ENCODE data around the gene VWA7. TPM values are rescaled to one million over a fixed set of nuclear protein-coding genes. Genes with fewer than 3 reads are reported as not detected.
"Not testable (repeated sequence)": the region's sequence is repeated elsewhere in the genome, so short reads cannot be mapped to it uniquely, and the experiment has no call there.

Gene VWA7
- total RNA-seq, 1 donor from 2014 or later = 0.40 TPM

DNA sequence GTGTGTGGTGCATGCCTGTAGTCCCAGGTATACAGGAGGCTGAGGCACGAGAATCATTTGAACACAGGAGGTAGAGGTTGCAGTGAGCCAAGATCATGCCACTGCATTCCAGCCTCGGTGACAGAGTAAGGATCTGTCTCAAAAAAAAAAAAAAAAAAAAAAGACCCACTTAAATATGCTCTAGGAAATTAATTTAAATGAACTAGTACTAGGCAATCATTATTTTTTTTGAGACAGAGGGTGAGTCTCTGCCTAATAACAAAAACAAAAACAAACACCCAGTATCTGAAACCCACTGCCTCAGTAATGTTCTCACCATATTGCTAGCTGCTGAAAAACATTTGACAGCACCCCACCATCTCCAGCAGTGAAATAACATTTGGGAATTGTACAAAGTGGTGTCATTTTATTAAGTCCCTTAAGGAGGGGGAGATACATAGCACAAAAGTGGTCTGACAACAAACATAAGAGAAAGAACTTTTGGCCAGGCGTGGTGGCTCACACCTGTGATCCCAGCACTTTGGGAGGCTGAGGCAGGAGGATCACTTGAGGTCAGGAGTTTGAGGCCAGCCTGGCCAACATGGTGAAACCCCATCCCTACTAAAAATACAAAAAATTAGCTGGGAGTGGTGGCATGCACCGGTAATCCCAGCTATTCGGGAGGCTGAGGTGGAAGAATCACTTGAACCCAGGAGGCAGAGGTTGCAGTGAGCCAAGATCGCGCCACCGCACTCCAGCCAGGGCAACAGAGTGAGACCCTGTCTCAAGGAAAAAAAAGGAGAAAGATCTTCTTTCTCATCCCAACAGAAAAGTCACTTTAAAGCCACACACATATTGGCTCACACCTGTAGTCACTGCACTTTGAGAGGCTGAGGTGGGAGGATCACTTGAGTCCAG lies 24.2 kb upstream of the VWA7 start:
- DNase-seq (ENCODE audit: low read depth in 2 of 2) = not testable (repeated sequence)

DNA sequence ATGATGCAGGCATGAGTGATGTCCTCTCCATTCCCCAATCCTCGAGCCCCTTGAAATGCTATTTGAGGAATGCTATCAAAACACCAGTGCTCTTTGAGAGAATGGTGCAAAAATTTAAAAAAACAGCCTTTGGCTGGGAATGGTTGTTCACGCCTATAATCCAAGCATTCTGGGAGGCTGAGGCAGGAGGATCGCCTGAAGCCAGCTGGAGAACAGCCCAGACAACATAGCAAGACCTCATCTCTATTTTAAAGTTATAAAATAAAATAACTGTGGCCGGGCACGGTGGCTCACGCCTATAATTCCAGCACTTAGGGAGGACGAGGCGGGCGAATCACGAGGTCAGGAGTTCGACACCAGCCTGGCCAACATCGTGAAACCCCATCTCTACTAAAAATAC lies 22.7 kb upstream of the VWA7 start:
- DNase-seq (ENCODE audit: low read depth in 2 of 2) = no peak

DNA sequence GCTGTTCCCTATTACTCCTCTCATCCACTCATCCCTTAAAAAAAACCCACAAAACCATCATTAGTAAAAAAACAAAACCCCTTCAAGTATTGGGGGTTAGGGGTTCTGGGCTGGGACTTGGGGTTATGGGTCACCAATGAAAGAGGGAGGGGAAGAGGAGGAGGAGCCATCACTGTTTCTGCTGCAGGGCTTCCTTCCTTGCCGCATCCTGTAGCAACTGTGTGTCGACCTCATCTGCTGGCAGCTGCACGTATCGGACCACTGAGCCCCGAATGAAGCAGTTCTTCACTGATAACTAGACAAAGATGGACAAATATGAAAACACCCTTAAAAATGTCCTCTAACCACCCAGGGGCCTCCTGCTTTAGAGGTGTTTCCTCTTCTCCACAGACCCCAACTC lies 20.5 kb upstream of the VWA7 start:
- peak in 1 of 2 donors; percentile 53 for DNase-seq (ENCODE audit: low read depth in 2 of 2)

DNA sequence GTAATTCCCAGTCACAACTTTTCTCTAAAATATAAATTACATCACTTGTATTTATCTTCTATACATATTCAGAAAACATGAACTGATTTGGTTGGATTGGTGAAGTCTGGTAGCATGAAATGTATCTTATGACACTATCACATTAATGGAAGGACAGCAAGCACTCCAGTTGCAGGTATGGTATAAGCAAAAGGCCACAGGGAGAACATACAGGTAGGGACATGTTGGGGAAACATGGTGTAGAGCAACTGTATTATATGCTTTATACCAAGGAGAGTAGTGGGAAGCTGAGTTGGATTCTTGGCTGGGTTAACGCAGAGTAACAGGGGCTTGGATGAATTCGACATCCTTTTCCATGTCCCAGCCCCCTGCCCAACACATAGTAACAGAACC lies 19.9 kb upstream of the VWA7 start:
- DNase-seq (ENCODE audit: low read depth in 2 of 2) = no peak

DNA sequence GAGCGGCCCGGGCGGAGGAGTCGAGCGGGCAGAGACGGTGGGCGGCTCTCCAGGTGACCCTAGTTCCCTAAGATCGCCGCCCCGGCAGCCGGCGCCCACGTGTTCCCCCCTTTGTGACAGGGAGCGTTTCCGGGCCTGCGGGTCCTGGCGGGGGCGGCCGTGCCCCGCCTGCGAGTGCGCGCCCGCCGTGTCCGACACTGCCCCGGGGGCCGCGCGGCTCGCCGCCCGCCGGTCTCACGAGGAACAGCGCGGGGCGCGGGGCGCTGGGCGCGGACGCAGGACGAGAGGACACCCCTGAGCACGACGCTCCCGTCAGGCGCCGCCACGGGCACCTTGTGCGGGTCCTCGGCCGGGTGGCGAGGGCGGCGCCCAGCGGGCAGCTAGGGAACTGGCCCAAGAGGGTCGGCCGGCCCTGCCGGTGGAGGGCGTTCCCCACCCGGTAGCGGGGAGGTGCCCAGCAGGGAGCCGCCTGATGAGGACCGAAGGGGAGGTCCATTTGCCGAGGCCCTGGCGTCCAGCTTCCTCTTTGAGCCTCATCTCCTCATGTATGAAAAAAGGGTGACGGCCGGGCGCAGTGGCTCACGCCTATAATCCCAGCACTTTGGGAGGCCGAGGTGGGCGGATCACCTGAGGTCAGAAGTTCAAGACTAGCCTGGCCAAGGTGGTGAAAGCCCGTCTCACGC lies 18.6 kb upstream of the VWA7 start, which contains the start of gene VARS1:
Gene VARS1 (minus strand): TSS at position 137 of the 683 bp plus-strand sequence. CDS start 535 bp downstream, outside the sequence.
- peak; percentile 90 to 94 for DNase-seq (ENCODE audit: low read depth in 2 of 2)

DNA sequence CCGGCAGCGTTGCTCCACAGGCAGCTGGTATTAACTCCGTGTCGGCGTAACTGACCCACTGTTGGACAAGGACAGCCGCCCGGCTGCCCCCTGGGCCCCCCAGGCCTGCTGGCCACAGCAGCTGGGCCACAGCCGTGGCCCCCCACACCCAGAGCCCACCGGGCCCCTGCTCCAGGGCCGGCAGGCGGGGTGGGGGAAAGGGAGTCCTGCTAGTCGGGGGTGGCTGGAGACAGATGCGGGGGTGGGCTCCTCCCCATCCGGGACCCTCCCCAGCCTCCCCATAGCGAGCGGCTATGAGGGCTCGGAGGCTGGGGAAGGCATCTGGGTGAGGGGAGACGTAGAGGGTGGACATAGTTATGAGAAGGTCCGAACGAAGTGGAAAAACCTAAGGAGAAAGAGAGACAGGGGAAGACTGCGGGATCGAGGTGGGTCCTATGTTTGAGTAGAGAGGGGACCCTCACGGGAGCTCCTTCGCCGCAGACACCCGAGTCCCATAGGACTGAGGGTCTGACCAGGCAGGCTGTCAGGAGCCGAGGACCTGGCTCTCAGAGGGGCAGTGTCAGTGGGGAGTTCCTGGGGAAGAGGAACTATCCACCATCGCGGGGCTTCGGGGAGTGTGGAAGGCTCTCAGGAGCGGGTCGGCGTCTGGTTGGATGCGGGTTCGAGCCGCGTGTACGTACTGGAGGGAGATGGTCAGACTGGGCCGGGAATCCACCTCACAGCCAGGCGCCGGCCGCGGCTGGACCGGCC lies 17.9 kb upstream of the VWA7 start:
- DNase-seq (ENCODE audit: low read depth in 2 of 2) = peak in 1 of 2 donors; percentile 14

DNA sequence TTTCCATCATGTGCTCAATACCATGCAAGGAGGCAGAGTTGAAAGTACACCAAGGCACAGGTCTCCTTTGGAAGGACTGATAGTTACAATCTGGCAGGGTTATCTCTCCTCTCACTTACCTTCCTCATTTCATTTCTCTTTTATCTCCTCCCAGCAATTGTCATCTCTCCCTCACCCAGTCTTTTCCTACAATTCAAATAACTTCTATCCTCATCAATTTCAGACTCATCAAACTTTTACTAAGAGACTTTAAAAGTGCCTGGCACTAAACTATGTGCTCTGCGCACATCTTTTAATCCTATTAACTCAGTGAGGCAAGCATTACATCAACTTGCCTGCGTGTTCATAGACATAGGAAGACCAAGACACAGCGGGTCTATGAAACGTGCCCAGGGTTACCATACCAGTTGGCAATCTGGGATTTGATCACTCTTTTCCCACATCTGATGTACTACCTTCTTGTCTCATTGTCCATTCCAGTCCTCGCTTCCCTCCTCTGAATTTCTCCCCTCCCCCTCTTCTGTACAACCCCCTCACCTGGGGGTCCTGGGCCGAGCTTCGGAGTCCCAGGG lies 17.3 kb upstream of the VWA7 start:
- peak; percentile 27 to 34 for DNase-seq (ENCODE audit: low read depth in 2 of 2)

DNA sequence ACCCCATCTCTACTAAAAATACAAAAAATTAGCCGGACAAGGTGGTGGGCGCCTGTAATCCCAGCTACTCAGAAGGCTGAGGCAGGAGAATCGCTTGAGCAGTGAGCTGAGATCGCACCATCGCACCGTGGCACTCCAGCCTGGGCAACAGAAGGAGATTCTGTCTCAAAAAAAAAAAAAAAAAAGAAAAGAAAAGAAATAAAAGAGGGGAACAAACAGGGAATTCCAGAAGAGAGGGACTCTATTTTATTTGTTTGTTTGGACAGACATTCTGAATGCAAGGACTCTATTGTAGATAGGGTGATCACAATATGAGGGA lies 16.8 kb upstream of the VWA7 start:
- DNase-seq (ENCODE audit: low read depth in 2 of 2) = not testable (repeated sequence)

DNA sequence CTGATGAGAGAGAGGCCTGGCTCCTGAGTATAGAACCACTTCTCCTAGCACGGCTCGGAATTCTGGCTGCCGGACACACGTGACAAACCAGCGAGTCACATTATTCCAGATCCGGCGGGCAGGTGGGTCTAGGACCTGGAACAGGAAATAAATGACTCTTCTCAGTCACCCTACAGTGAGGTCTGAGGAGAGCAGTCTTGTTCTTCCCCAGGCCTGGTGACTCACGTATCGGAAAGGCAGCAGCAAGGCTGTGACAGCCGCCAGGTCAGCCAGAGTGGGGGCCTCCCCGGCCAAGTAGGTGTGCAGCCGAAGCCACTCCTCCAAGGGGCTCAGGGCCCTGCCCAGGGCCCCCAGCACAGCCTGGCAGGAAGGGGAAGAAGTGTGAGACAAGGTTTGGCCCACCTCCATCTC lies 15.6 kb upstream of the VWA7 start:
- peak; percentile 24 to 70 for DNase-seq (ENCODE audit: low read depth in 2 of 2)

DNA sequence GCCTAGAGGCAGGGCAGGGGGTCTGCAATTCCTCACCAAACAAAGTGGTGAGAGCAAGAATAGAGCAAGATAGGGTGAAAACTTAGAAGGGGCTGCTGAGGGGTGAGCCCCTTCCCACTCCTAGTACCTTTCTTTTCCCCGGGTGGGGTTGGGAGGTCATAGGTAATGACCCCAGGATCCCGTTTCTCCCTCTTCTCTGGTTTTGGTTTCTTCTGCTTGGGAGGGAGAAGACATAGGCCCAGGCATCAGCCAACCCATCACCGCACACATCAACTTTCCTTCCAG lies 14.9 kb upstream of the VWA7 start:
- DNase-seq (ENCODE audit: low read depth in 2 of 2) = no peak

DNA sequence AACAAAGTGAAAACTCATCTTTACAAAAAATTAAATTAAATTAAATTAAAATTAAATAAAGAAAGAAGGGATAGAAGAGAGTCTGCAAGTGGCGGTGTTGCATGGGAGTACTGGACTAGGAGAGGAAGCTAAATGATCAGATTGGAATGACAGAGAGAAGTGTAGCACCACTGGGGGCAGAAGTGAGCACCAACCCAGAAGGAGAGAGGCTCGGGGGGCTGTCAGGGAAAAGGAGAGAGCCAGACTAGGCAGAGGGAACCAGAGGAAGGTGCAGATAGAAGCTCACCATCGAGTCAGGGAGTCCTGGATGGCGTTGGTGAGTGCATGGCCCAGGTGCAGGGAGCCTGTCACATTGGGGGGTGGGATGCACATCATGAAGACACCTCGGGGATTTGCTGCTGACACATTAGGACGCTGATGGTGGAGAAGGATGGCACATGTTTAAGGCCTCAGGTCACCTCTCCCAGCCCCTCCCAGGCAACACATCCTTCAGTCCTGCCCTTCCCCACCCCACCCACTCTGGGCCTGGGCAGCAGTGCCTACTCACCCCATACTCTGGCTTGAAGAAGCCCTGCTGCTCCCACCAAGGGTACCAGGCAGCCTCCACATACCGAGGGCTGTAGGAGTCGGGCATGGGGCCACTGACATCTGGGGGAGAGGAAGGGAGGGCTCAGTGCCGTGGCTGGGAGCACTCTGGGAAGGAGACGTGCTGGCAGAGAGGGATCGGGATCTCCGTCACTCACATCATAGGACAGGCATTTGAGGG lies 14.4 kb upstream of the VWA7 start:
- peak; percentile 48 to 63 for DNase-seq (ENCODE audit: low read depth in 2 of 2)

DNA sequence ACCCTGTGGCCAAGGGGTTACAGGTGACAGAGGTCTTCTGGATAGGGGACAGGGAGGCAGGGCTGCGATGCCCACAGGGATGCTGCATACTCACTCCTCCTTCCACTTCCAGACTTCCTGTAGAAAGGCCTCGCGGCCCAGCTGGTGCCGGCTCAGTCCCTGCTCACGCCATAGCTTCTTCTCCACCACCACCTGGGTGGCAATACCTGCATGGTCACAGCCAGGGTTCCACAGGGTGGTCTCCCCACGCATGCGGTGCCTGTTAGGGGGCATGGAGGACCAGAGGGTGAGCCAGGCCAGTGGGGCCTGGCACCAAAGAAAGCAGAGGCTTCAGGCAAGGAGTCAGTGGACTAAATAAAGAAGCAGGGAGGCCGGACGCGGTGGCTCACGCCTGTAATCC lies 8.3 kb upstream of the VWA7 start:
- no peak for DNase-seq (ENCODE audit: low read depth in 2 of 2)

DNA sequence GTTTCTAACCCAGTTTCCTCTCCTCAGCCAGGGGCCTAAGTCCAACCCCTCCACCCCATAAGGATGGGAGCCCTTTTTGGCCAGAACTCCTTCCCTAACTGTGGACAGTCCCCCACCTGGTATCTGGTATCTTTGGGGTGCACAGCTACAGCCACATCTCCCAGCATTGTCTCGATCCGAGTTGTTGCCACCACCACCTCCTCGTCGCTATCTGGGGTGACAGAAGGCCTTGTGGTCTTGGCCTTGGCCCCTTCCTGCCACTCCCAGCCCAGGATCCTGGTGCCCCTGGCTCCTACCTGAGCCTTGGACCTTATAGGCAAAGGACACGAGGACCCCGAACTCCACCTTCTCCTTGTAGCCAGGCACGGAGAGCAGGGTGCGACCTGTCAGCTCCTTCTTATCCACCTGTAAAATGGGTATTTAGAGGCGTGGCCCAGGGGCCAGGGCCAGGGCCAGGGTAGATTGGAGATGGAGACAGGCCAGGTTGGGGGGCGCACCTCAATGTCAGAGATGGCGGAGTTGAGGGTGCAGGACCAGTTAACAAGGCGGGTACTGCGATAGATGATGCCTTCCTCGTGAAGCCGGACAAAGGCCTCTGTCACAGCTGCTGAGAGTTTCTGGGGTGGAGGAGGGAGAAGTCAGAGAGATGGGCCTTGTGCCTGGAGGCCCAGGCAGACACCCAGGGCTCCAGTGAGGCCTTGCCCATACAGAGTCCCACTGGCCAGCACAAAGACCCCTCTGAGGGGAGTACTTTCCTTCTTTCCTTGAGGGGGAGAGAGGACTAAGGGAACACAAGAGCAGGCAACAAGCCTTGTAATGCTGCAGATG lies 7.2 kb upstream of the VWA7 start:
- DNase-seq (ENCODE audit: low read depth in 2 of 2) = no peak

DNA sequence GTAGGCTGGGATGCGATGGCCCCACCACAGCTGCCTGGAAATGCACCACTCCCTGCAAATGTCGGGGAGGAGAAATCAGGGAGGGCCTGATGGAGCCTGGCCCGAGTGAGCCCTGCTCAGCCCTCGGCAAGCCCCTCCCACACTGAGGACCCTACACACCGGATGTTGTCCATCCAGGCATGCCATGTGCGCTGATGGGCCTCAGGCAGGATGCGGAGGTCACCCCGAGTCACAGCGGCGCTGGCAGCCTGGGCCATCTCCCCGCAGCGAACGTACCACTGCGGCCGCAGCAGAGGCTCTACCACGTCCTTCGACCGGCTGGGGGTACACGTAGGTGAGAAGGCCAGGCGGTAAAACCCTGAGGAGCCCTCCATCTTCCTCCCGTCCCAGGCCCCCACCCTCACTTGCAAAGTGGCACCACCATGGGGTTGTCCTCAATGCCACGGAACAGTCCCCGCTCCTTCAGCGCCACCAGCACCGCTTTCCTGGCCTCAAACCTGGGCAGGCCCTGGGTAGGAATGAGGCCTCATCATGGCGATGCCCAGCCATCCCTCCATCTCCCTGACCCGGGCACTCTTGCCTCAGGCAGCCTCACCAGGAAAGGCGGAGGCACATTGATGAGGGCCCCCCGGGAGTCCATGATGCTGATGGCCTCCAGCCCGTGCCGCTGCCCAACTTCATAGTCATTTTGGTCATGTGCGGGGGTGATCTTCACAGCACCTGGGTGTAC lies 5.2 kb upstream of the VWA7 start:
- no peak for DNase-seq (ENCODE audit: low read depth in 2 of 2)

DNA sequence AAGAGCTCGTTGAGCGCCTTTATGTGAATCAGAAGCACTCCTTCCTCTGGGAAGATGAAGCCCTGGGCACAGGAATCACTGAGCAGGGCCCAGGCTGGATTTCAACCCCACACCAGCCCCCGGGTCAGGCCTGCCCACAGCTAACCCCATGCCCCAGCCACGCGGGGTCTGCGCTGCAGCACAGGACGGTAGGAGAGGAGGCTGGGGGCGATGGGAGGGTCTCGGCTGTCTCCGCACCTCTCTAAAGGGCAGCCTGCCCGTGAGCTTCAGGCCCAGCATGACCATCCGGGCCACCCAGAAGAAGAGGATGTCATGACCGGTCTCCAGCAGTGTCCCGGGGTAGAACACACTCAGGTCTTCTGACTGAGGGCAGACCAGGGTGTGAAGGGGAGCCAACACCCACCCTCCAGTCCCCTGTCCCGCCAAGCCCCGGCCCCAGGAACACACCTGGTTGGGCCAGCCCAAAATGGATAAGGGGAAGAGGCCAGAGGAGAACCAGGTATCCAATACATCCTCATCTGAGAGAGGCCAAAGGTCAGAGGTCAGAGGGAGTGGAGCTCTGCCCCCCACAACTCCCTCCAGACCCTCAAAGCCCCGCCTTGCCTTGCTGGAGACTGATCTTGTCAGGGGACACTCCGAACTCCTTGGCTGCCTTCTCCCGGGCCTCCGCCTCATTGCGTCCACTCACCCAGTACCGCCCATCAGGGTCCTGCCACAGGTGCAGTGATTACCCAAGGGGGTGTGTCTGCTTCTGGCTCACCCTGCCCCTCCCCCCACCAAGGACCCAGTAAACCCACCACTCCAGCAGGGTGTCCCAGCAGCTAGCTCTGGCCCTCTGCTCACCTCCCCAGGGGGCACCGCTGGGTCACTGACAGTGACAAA lies 4.4 kb upstream of the VWA7 start:
- DNase-seq (ENCODE audit: low read depth in 2 of 2) = no peak

DNA sequence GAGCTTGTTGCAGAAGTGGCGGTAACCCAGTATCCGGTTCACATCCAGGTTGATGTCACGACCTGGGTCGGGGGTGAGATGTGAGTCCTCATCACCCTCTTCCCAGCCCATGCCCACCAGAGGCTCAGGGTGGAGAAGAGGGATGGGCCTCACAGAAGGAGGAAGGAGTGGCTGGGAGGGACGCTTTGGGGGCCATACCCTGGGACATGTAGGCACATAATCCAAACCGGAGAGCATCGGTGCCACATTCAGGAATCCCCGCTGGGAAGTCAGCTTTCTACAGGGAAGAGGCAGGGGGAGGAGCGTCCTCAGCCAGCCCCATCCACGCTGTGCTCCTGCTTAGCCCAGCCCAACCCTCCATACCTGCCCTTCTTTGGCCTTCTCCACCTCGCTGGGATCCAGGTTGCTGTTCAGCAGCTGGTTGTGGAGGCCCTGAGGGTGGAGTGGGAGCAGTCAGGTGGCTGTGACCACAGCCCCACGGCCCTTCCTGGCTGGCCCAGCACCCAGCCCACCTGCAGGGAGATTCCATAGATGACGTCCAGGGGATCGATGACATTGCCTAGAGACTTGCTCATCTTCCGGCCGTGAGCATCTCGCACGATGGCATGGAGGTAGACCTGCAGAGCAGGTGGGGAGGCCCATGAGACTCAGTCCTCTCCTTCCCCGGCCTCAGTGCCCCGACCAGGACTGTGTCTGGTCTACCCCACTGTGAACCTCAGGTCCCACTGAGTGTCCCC lies 3.5 kb upstream of the VWA7 start:
- DNase-seq (ENCODE audit: low read depth in 2 of 2) = no peak

DNA sequence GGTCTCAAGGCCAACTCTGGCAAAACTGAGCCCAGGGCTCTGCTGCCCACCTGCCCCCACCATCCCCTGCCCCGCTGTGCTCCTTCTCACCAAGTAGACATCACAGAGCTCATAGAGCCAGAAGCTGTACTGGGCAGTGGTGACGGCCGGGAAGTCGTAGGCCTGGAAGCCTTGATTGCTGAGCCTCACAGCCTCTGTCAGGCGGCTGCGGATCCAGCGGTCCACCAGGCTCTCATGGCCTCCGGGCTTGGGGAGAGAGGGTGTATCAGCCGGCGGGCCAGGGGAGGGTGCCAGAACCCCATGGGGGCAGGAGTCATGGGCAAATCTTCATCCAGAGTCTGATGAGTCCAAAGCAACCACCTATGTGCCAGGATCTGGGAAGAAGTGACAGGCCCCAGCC lies 2.8 kb upstream of the VWA7 start:
- DNase-seq (ENCODE audit: low read depth in 2 of 2) = no peak

Data from lung microvascular endothelial cell (primary cell).